HG03575 (cell line): ENCODE measurements around the gene KCTD10.
"Not testable (repeated sequence)": the region's sequence is repeated elsewhere in the genome, so short reads cannot be mapped to it uniquely, and the experiment has no call there.

Experiments
- ATAC-seq: cut with Tn5 transposase; IDR thresholded peaks from one replicate; pipeline ENCODE4 v1.9.1; 2021; ENCODE audit not compliant: unreplicated experiment, insufficient number of reproducible peaks, low FRiP score; ENCODE audit errors: extremely low read depth

KCTD10 gene

GRCh38 chr12:109477963-109478315 lies 839 bp upstream of the KCTD10 start:
- ATAC-seq: no peak

GRCh38 chr12:109476807-109477184 lies 304 bp downstream of the KCTD10 start:
- no peak for ATAC-seq

DNA sequence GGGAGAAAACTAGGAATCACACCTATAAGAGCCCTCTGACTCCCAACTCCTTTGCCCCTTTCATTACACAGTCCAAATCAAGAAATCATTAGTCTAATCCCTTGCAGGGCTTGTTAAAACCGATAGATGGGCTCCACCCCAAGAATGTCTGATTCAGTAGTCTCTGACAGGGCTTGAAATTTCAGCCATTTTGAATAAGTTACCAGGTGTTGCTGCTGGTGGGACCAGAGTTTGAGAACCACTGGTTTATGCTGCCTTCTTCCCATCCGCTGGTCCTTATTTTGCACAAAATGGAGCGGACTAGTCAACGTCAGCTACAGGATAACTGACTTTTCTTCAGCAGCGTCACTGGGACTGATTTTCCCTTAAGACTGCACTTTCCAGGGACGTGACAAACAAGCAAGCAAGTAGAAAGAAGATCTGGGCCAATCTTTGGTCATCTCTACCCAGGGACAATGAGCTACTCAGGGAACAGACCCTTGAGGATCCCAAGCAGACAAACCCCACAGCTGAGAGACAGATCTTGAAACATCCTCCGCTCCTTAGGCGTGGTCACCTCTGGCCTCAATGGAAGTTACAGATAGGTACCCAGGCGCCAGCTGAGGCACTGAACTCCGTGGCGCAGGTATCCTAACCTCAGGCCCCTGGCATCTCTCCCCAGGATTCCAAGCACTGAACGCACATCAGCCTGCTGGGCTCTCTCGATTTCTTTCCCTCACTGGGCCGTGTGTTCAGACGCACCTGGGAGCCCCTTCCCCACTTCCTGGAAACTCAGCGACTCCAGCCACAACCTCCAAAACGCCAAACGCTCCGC lies 900 bp downstream of the KCTD10 start:
- ATAC-seq: no peak

DNA sequence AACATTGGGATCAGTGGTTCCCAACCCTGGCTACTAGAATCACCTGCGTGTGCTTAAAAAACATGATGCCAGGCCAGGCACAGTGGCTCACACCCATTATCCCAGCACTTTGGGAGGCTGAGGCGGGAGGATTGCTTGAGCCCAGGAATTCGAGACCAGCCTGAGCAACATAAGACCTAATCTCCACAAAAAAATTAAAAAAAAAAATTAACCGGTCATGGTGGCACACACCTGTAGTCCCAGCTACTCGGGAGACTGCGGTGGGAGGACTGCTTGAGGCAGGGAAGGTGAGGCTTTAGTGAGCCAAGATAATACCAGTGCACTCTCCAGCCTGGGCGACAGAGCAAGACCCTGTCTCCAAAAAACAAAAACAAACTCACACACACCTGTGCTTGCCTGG lies 2.0 kb downstream of the KCTD10 start:
- no peak for ATAC-seq

GRCh38 chr12:109473526-109474270 lies 3.4 kb downstream of the KCTD10 start:
- ATAC-seq: not testable (repeated sequence)

DNA sequence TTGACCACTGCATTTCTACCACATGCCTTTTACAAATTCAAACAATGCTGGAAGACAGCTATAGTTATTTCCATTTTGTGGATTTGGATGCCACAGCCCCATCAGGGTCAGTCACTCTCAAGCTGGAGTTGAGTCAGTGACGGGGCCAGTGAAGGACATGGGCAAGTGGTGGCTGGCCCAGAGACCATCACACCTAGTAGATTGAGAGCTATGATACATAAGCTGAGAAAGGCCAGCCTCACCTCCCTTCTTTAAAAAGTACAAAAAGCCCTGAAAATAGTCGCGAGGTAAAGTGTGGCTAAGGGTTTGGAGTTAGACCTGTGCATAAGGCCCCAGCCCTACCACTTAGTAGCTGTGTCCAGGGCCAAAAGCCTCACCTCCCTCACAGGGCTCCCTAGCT lies 4.1 kb downstream of the KCTD10 start:
- no peak for ATAC-seq

DNA sequence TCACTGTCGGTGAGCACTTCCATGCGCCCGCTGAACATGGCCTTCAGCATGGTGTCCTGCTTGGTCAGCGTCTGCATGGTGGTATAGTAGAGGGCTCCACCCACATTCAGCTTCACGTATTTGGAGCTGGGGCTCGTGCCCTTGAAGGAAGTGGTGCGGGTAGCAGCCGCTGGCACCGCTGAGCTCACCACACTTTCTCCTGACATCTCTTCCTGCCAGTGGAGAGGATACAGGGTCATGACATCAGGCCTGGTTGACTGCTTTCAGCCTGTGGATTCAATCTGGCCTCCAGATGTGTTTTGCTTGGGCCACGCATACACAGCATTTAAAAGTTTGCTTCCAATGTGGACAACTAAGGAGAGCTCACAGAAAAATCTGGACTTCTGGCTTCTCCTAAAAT lies 7.6 kb downstream of the KCTD10 start:
- no peak for ATAC-seq

- no peak for ATAC-seq
These were observed 9.0 kb downstream of the KCTD10 start for GRCh38 chr12:109467978-109468676.

GRCh38 chr12:109466821-109467220 lies 10.3 kb downstream of the KCTD10 start:
- ATAC-seq: no peak

DNA sequence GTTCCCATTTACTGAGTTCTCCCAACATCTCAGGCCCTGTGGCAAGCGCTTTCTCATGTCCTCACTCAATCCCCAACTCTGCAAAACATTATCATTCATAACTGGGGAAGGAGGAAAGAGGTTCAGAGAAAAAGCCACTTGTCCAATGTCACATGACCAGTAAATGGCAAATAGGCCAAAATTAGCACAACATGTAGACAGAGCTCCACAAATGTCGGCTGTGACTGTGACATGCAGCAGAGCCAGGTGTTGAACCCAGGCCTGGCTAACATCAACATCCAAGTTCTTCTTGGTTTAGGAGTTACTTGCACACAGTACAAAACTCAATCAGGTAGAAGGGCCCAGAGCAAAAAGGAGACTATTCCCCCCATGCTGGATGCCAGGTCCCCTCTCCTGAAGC lies 10.8 kb downstream of the KCTD10 start:
- ATAC-seq: no peak

DNA sequence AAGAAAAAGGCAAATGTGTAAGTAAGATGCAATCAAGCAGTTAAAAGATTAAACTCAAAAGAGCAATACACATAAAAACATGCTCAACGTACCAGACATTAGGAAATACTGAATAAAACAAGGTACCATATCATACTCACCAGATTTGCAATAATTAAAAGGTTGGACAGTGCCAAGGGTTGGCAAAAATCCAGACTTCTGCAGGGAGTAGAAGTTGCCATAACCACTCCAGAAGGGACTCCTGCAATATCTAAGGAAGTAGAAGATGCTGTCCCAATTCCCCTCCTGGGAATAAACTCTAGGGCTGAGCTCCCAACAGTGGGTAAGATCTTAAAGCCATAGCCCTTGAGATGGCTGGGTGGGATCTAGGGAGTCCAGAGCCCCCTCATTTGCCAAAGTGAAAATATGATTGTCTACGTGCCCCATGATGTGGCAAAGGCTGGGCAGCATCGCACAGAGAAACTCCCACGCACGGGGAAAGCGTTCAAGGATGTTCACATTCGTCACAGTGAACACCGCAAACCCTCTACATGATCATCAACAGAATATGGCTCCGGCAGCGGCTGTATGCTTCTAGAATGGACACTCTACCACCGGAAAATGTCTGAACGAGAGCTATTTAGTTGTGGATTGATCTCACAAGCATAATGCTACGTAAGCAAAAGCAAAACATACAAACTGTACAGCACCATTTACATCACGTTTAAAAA lies 12.3 kb downstream of the KCTD10 start:
- no peak for ATAC-seq

- no peak for ATAC-seq
These were observed 13.3 kb downstream of the KCTD10 start for GRCh38 chr12:109463756-109464155.

DNA sequence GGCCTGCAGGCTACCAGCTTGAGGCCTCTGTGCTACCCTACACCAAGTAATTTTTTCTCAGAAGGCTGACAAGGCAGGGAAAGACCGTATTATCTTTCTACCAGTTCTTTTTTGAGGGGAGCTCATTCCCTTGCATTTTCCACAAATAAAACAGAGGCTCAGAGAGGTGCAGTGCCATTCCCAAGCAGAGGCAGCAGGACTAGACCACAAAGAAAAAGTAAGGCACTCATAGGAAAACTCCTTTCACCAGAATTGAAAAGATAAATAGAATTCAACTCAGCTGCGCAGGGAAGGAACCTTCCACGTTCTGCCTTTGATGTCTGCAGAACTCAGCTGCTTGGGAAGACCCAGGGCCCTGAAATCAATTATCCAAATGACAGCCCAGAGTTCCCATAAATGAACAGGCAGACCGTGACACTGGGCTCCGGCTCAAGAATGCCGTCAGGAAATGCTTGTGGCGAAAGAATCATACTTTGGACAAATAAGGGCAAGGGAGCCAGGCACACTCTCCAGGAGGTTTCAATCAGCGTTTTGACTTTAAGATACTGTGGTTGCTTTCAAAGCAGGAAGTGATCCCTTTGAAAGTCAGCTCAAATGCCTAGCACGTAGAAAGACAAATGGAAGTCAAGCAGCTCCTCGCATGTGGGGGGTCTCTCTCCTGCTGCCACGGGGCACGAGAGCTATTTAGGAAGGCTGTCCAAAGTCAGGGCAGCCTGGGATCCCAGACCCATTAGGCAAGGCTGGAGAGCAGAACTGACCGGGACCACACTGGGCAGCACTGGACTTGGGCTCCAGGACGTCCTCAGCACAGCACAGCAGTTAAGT lies 14.0 kb downstream of the KCTD10 start:
- ATAC-seq: no peak

DNA sequence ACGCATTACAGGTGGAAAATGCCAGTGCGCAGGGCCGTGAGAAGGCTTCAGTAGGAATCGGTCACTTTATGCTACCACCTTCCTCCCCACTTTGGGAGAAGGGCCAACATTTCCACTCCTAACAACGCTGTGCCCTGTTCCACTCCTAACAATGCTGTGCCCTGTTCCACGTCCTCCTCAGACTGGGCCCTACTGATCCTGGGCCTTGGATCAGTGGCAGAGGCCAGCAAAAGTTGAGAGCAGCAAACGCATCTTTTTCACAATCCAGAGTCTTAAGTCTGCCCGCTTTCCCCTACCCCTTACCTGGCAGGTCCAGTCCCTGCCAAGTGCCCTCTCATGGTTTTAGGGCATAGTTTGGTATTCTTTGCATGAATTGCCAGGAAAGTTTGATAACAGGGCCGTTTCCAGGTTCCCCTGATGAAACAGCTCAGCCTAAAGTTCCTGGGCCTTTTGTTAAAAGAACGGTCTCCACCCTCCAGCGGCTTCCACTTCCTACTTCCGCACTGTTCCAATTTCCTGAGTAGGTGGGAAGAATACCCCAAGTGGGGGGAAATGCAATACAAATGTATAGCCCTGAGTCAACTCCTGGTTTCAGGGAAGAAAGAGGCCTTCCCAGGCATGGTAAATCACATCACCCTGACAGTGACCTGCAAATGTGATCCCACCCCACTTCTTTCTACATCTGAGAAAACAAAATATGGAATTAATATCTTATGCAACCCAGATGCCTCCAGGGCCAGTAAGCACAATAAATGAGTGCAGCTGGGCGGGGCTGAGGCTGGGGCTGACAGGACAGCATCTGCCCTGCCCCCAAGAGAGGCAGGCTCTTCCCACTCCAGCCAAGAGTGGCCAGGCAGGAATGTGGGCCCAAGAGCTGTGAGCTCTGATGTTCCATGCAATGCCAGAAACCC lies 15.0 kb downstream of the KCTD10 start:
- no peak for ATAC-seq

- ATAC-seq: no peak
These were observed 15.9 kb downstream of the KCTD10 start for GRCh38 chr12:109461049-109461845.

DNA sequence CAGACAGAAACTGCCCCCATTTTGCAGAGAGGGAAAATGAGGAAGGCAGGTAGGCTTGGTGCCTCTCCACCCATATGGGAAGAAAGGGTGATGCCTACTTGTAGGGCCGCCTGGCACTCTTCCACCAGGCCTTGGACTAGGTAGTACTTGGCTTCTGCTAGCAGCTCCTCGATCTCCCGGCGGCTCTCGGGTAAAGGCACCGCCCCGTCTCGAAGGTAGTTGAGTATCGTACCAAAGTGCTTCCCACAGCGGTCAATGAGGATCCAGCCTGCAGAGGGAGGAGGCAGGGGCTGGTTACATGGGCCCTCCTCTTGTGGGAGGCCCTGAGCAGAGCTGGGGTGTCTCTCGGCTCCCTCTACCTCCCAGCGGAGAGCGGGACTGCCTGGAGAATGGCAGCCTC lies 16.6 kb downstream of the KCTD10 start:
- no peak for ATAC-seq

GRCh38 chr12:109459247-109459646 lies 17.9 kb downstream of the KCTD10 start:
- no peak for ATAC-seq
